ENCODE data around the gene NTN1. TPM values are rescaled to one million over a fixed set of nuclear protein-coding genes. Genes with fewer than 3 reads are reported as not detected.

NTN1 gene
- total and polyA plus RNA-seq, 2 of the 4 experiments (the other 2 are of a cell fraction), result under 0.01 to 0.07 TPM

GRCh38 chr17:9028988-9029570 is 7.8 kb downstream of the NTN1 start:
- POLR2A ChIA-PET (ENCODE audit: unreplicated experiment), result no interaction called here
- CTCF ChIA-PET, result no interaction called here
- 44% methylated on average over 5 of the region's 13 CpGs; no CpG with 5 or more reads in 1 of the 2 experiments for WGBS, 2 experiments (ENCODE audit: extremely low coverage in 2 of 2, insufficient read length in 1 of 2)

More at GRCh38 chr17:9028988-9029570, 7.8 kb downstream of the NTN1 start:
- intact Hi-C loops (cut with micrococcal nuclease), result loop anchor here (10.0 kb wide), 1 partner anchor 266 kb away; no protein-coding TSS in a partner anchor
- Histone ChIP-seq H3K9me1 (ENCODE audit: insufficient read depth, low read length) (no peaks in the 10 kb centered on the region), H3K56ac (ENCODE audit: extremely low read depth, insufficient read depth, low read length) (no peak overlapping the region), H2BK15ac (ENCODE audit: low read depth, low read length) (no peak overlapping the region), H2BK20ac (ENCODE audit: low read depth, low read length) (no peak overlapping the region), H4K8ac (ENCODE audit: low read depth in 2 of 2, low read length in 2 of 2) (no peak overlapping the region), H4K91ac (ENCODE audit: insufficient read depth, low read depth, low read length) (no peak overlapping the region), H2AK5ac (ENCODE audit: low read depth, low read length) (no peak overlapping the region), H2BK120ac (ENCODE audit: low read depth, low read length) (no peak overlapping the region), H2AFZ (replicated peaks; ENCODE audit: low read length, poor library complexity) (no peak overlapping the region), H3K27ac (ENCODE audit: insufficient read depth, low read length) (no peak overlapping the region), H3K4me3 (ENCODE audit: insufficient read depth, low read depth, low read length) (no peak overlapping the region), H3K18ac (ENCODE audit: low read depth, low read length) (no peak overlapping the region), H2BK5ac (ENCODE audit: low read depth, low read length, poor library complexity, severe bottlenecking) (no peak overlapping the region), H3K23ac (ENCODE audit: low read depth, low read length) (no peak overlapping the region), H3K27me3 (ENCODE audit: control insufficient read depth, insufficient read depth, low read length) (peaks cover 10% of the 10 kb centered on the region), H3K9me3 (ENCODE audit: control insufficient read depth, insufficient read depth, low read length) (no peaks in the 10 kb centered on the region), H4K20me1 (ENCODE audit: insufficient read depth, low read length) (no peaks in the 10 kb centered on the region), H3K9ac (ENCODE audit: low read depth, low read length) (no peak overlapping the region), H3K4me2 (ENCODE audit: low read depth, low read length) (no peak overlapping the region), H4K5ac (ENCODE audit: low read depth, low read length) (no peak overlapping the region), H3K14ac (replicated peaks; ENCODE audit: low read depth, low read length) (no peak overlapping the region), H3K79me1 (ENCODE audit: low read depth in 1 of 2, low read length in 2 of 2) (no peaks in the 10 kb centered on the region), H3K4ac (ENCODE audit: low read depth, low read length) (no peak overlapping the region), H3K4me1 (ENCODE audit: control insufficient read depth, insufficient read depth, low read length) (no peaks in the 10 kb centered on the region), H3K36me3 (ENCODE audit: control insufficient read depth, insufficient read depth, low read length) (no peaks in the 10 kb centered on the region), H2AK9ac (replicated peaks; ENCODE audit: low read depth, low read length, poor library complexity) (no peak overlapping the region)
- BruUV-seq (replicated peaks), result no TSS peak
- no peak for ATAC-seq (ENCODE audit: low read depth)
- dilution Hi-C loops (cut with HindIII; ENCODE audit: low sequenced_read_pairs, unreplicated experiment), result no loop called here
- no peak for DNase-seq
- in situ Hi-C loops (cut with MboI; ENCODE audit: low sequenced_read_pairs), result no loop called here
- TF ChIP-seq CHD1 (IDR thresholded peaks at IDR 0.05; ENCODE audit: low read depth, low read length), result no peak
- no peak for TF ChIP-seq NFE2L2 (IDR thresholded peaks at IDR 0.05; ENCODE audit: low read depth, low read length)
